GM18511 (cell line): Measurements from ENCODE around the gene AMDHD1.
"Not testable (repeated sequence)": the region's sequence is repeated elsewhere in the genome, so short reads cannot be mapped to it uniquely, and the experiment has no call there.

ENCODE experiments used
- ATAC-seq: cut with Tn5 transposase; IDR thresholded peaks from one replicate; pipeline ENCODE4 v1.9.1; 2021; ENCODE audit warnings: mild to moderate bottlenecking, moderate library complexity; ENCODE audit not compliant: unreplicated experiment

AMDHD1 gene

GRCh38 chr12:95963096-95963495 is 20.0 kb downstream of the AMDHD1 start:
- ATAC-seq = no peak

DNA sequence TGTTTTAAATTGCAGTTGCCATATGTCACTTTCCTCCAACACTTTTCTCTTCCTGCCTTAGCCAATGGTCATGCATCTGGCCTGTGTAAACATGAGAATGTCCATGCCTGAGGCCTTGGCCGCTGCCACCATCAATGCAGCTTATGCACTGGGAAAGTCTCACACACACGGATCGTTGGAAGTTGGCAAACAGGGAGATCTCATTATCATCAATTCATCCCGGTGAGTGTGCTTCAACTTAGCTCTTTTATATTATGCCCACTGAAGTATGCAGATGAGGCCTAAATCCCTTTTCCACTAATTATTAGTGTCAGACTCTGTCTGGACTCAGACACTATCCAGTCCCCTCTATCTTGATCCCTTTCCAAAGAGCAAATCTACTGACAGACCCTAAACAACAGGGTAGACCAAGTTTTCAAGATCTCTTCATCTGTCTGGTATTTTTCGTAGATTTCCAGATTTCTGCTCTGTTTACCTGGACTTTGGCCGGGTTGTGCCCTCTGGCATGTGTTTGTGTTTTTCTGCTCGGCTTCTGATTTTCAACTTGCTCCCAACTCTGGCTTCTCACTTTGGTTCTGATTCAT is 23.2 kb downstream of the AMDHD1 start:
- ATAC-seq = no peak

- ATAC-seq = no peak
Measured at GRCh38 chr12:95967301-95967700, 24.2 kb downstream of the AMDHD1 start.

DNA sequence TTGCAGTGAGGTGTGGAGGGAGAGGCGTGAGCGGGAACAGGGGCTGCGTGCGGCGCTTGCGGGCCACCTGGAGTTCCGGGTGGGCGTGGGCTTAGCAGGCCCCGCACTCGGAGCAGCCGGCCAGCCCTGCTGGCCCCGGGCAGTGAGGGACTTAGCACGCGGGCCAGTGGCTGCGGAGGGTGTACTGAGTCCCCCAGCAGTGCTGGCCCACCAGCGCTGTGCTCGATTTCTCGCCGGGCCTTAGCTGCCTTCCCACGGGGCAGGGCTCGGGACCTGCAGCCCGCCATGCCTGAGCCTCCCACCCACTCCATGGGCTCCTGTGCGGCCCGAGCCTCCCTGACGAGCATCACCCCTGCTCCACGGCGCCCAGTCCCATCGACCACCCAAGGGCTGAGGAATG is 26.0 kb downstream of the AMDHD1 start:
- ATAC-seq = not testable (repeated sequence)

DNA sequence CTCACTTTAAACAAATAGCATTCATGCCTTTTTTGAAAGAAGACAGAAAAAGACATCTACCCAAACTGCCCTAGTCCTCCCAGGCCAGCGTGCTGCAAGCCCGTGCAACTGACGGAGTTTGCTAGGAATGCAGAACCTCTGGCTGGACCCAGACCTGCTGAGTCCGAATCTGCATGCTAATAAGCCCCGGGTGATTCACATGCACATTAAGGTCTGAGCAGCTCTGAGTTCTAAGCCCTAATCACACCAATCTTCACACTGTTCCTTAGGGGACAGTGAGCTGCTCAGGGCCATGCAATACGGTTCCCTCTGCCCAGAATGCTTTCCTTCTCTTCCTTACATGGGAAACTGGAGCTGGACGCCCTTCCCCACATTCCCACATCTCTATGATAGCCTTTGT is 27.8 kb downstream of the AMDHD1 start:
- ATAC-seq = no peak

GRCh38 chr12:95972832-95973456 is 29.8 kb downstream of the AMDHD1 start:
- no peak for ATAC-seq

DNA sequence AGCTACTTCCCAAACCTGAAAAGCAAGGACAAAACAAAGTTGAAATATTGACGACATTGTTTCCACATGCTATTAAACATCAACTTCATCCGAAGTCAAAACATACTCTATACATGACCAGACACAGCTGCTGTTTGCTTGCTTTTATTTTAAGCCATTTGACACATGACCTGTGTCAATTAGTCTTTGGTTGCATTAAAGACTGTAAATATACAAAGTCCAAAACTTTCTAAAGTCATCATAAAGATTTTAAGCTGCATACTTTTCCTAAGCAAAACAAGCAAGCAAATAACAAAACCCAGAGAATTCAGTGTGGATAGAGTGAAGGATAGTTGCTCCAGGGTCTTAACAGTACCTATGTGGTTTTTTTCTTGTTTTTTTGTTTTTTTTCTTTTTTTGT is 31.2 kb downstream of the AMDHD1 start:
- no peak for ATAC-seq

DNA sequence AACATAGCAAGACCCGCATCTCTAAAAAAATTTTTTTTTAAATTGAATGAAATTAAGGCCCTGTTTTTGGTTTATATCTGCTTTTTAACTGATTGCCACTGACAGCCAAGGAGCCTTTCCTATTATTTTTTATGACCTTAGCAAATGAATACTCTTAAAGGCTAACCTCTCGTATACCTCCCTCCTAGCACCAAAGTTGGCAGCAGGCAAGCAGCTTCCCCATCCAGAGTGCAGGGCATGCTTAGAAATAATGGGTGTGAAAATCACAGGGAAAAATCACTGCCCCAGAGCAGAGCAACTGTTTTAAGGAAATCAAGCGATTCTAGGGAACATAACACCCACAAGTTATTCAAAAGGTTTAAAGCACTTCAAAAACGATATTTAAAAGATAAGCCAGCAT is 32.4 kb downstream of the AMDHD1 start:
- no peak for ATAC-seq

DNA sequence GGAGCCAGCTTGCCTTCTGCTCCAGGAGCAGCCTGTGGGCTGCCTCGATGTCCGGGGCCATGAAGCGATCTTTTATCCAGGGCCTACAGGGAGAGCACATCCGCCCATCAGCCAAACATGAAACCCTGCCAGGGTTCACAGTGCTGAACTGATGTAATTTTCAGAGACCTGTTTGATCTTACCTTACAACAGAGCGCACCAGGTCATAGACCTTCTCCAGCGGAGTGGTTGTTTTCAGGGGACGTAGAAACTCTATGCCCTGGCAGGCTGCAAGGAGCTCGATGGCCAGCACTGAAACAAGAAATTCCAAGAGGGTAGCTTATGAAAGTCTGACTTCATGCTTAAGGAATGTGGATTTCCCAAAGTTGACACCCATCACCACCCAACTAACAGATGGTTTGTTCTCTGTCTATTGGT is 33.3 kb downstream of the AMDHD1 start:
- no peak for ATAC-seq

- no peak for ATAC-seq
Measured at GRCh38 chr12:95977764-95978305, 34.7 kb downstream of the AMDHD1 start.

- no peak for ATAC-seq
Measured at GRCh38 chr12:95978351-95978750, 35.2 kb downstream of the AMDHD1 start.

- no peak for ATAC-seq
Measured at GRCh38 chr12:95978774-95979173, 35.6 kb downstream of the AMDHD1 start.

GRCh38 chr12:95980437-95980836 is 37.3 kb downstream of the AMDHD1 start:
- ATAC-seq = no peak

GRCh38 chr12:95982602-95983001 is 39.5 kb downstream of the AMDHD1 start:
- no peak for ATAC-seq

DNA sequence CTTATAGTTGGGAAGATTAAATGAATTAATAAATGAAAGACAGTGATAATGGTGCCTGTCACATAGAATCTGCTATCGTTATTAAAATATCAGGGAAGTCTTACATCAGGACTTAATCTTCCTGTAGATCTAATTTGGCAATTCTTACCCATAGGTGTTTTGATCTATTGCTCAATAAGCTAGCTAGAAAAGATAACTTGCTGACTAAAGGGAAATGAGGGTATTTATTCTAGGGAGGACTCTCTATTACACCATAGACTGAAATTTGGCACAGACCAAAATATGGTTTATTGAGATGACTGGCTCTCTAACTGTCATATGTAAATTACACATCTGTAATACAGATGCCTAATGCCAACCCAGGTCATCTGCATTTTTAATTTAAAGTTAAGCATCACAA is 41.6 kb downstream of the AMDHD1 start:
- ATAC-seq = no peak

DNA sequence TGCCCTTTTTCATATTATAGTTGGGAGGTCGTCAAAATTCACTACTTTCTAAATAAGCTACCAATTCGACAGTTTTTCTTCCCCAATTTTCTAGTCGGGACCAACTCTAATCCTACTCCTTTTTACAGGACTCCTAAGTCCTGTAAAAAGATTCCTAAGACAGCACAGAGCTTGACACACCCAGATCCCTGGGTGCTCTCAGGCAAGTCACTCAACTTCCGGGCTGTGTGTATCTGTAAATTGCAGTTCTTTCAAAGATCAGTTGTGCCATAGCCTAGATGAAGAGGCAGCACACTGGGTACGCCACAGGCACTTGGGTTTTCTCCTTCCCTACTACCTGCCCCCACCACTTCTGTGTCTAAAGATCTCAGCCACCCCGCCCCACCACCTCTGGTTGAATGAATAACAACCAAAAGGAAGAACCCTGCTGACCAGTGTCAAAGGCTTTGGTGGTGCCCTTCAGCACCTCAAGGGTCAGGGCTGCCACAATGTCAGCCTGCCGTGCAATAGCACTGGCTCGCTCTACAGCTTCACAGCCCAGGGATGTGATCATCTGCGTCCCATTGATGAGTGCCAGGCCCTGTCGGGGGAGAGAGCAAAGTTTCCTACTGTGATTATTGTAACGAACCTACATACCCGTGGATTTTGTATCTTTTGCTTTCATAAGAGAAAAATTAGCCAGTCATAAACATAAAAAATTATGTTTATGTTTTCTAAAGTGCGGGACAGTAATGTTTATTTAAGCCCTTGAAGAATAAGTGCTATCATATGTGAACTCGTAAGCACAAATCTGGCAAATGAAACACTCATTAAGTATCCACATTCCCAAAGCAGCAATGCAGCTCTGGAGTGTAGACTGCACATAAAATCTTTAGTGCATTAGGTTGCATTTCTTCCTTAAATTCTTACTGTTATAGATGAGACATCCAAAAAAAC is 43.8 kb downstream of the AMDHD1 start:
- no peak for ATAC-seq

DNA sequence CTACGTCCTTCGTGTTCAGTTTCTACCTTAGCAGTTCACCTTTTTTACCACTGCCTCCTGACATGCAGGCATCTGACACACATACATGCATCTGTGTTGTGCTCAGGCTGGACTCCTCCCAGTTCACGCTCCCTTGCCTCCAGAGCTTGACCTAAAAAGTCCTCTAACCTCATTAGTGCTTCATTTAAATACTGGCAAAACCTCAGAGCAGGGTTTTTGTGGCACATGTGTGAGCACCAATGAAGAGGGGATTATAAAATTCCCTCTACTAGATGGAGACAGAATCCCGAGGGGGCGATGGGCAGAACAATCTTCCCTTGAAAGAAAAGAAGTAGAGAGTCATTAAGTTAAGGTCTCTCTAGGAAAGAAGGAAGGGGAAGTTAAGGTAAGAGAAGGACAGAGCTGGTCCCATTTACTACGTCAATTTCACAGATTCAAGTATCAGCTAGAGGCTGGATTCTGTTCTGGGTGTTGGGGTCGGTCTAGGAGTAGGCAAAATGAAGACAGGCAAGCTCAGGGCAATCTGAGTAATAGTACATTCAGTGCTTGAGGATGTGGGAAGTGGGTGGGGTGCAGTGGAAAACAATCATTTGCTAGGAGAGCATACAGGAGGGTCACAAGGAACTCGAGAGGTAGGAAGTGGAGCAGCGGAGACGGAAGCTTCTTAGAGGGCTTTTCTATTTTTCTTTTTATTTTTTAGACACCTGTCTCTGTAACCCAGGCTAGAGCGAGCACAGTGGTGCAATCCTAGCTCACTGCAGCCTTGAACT is 45.6 kb downstream of the AMDHD1 start:
- no peak for ATAC-seq

DNA sequence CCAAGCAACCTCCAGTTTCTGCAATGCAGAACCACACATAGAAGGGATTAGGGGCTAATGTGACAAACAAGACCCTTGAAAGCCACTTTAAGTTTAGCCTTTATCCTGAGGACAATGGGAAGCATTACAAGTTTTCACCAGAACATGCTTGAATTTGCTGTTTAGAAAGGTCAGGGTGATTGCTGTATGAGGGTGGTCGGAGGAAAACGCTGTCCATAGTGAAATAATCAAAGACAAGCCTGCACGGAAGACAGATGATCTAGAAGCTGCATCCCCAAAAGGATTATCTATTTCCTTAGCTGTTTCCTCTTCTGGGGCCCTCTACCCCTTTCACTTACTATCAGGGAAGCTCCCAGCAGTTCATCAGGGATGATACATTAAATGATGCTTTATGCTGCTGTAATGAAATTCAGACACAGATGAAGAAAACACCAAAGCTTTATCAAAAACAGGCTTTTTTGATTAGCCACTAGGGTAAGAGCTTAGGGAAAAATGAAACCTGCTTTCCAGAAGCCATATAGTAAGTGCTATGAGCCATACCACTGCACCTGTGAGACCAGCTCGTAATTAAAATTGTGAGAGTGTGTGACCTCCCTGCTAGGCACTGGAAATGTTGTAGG is 46.5 kb downstream of the AMDHD1 start:
- ATAC-seq = no peak

GRCh38 chr12:95990136-95990535 is 47.0 kb downstream of the AMDHD1 start:
- ATAC-seq = no peak

DNA sequence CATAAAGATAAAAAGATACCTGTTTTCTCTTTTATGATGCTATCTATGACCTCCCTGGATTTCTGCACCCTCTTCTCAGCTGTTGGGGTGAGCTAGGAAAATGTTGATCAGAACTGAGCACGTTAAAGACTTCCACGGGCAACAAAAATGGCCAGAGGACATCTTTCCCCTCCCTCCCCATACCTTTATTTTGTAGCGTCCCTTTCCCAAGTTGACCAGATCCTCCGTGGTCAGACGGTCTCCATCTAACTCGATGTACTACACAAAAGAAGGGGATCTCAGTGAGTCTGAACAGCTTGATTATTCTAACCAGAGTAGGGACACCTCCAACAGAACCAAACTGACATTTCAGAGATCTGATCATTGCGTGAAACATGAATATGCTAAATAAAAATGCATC is 50.8 kb downstream of the AMDHD1 start:
- no peak for ATAC-seq
